Right cardiac atrium (tissue), 5 donors: ENCODE results near the gene CHAF1A. TPM values are rescaled to one million over a fixed set of nuclear protein-coding genes. Genes with fewer than 3 reads are reported as not detected.

Source experiments
- ATAC-seq, 2 donors: fragments of 200-7000 bp; cut with Tn5 transposase; one replicate each; pipeline versions ENCODE4 v1.8.0 to v1.9.1; 2020; ENCODE audit warnings: moderate library complexity in 2 of 2, mild to moderate bottlenecking in 1 of 2
- DNase-seq, 3 donors: peaks; one replicate each; pipeline ENCODE4 v3.0.0-alpha.2; 2020
- H3K27ac ChIP-seq: one replicate; pipeline ENCODE4 v1.5.1; 2013; ENCODE audit warnings: mild to moderate bottlenecking, low read length, control low read depth, moderate library complexity
- H3K27me3 ChIP-seq: one replicate; pipeline ENCODE4 v1.6.1; 2013; ENCODE audit not compliant: control insufficient read depth, insufficient read depth
- H3K4me1 ChIP-seq: one replicate; pipeline ENCODE4 v1.6.1; 2013; ENCODE audit warnings: low read length; ENCODE audit not compliant: control insufficient read depth, insufficient read depth
- H3K4me3 ChIP-seq: one replicate; pipeline ENCODE4 v1.5.1; 2013; ENCODE audit warnings: low read length, control low read depth
- H3K9me3 ChIP-seq: one replicate; pipeline ENCODE4 v1.6.1; 2013; ENCODE audit warnings: low read length; ENCODE audit not compliant: control insufficient read depth
- WGBS: extraction: QIAGEN DNeasy Blood & Tissue Kit; methylation state at CpG from one replicate; pipeline ENCODE4 v1.1.7; 2013; 5-methylcytosine and 5-hydroxymethylcytosine counted together
- intact Hi-C, 4 donors: fragments of 100-400 bp; cut with DNase I; formaldehyde crosslinking; loops; one replicate each; pipeline versions ENCODE4 v1.11.0 to v1.14.0; 2022 to 2023
- polyA plus RNA-seq: library from polyadenylated mRNA; stranded (reverse); fragments of 200-250 nt; gene quantifications from one replicate; pipeline ENCODE4 v1.2.3, GENCODE V29; 2013
- total RNA-seq, 4 donors: library from RNA; stranded (reverse); fragmentation: NEBNext Ultra II Directional; extraction: Animal tissue kit (Norgen Biotek cat#: 25700); gene quantifications; one replicate each; pipeline ENCODE4 v1.2.1, GENCODE V29; 2021
- donor health status: healthy with polysubstance abuse.
- donor health status: DM: no; HTN: yes; CAD: no.
- donor health status: DM: no; HTN: no; CAD: no.
- donor health status: DM: no; HTN: yes; CAD: no; lungs with severe emphysema.
- donor health status: DM: yes; HTN: yes; CAD: no.

CHAF1A gene
- total and polyA plus RNA-seq, 5 donors, result 4.3 to 7.7 (median 6.0) TPM

- DNase-seq (peak in 2 of 3 donors; percentile 53 to 55), ATAC-seq (no peak)
- 90% methylated on average over 24 of the region's 24 CpGs for WGBS
- Histone ChIP-seq H3K27ac (no peak overlapping the region), H3K4me1 (peaks cover 16% of the 10 kb centered on the region), H3K27me3 (no peaks in the 10 kb centered on the region), H3K4me3 (no peak overlapping the region), H3K9me3 (no peaks in the 10 kb centered on the region)
- intact Hi-C loops, result loop anchor here in 1 of 4 donors (10.0 kb wide), 1 partner anchor 48 kb away; the partner anchor contains the start of genes CHAF1A and SH3GL1
Measured at GRCh38 chr19:4452230-4452990, 50.0 kb downstream of the CHAF1A start.

GRCh38 chr19:4453232-4454179, 51.1 kb downstream of the CHAF1A start:
- 69% methylated on average over 34 of the region's 34 CpGs for WGBS
- H3K27ac ChIP-seq, result no peak overlapping the region
- H3K4me3 ChIP-seq, result no peak overlapping the region
- intact Hi-C loops, result loop anchor here in 1 of 4 donors (10.0 kb wide), 1 partner anchor 49 kb away; the partner anchor contains the start of genes CHAF1A and SH3GL1
- DNase-seq (peak in 2 of 3 donors; percentile 48 to 55), ATAC-seq (no peak)
- no peaks in the 10 kb centered on the region for H3K9me3 ChIP-seq
- peaks cover 16% of the 10 kb centered on the region for H3K4me1 ChIP-seq
- no peaks in the 10 kb centered on the region for H3K27me3 ChIP-seq

- Histone ChIP-seq H3K4me3 (no peak overlapping the region), H3K27me3 (no peaks in the 10 kb centered on the region), H3K27ac (peak overlapping the region; percentile 40), H3K4me1 (peaks cover 16% of the 10 kb centered on the region), H3K9me3 (no peaks in the 10 kb centered on the region)
- intact Hi-C loops, result loop anchor here in 1 of 4 donors (10.0 kb wide), 1 partner anchor 50 kb away; the partner anchor contains the start of genes CHAF1A and SH3GL1
- ATAC-seq (peak; percentile 3 to 8), DNase-seq (peak; percentile 36 to 65 (median 60))
- 54% methylated on average over 29 of the region's 29 CpGs for WGBS
Measured at GRCh38 chr19:4454747-4455718, 52.6 kb downstream of the CHAF1A start.

DNA sequence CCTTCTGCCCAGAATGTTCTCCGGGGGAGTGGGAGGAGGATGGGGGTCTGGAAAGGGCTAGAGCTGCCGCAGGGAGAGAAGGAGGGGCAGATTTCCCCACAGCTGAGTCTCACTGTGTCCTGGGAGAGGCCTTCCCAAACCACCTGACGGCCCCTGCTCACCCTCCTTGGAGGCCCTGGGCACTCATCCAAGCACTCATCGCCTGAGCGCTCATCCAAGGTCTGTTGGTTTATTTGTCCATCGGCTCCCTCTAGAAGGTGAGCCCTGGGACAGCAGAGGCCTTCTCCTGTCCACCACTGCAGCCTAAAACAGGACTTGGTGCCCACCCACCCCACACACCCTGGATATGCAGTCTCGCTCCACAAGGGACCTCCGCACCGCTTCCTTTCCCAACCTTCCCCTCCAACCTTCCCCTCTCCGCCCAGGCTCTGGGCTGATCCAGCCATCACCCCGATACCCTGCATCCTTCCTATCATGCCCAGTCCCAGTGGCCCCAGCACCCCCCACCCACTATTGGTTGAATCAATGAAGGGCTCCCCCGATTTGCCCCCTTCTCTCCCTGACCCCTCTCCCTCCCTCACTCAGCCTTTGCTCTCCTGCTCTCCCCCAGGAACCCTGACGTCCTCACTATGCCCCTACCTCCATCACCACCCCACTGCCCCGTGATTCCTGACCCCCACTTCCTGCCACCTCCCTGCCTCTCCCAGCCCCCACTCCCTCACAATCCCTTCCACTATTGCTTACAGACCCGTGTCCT, 53.5 kb downstream of the CHAF1A start:
- Histone ChIP-seq H3K4me3 (peak overlapping the region; percentile 95), H3K4me1 (peaks cover 16% of the 10 kb centered on the region), H3K27ac (peak overlapping the region; percentile 82), H3K27me3 (no peaks in the 10 kb centered on the region), H3K9me3 (no peaks in the 10 kb centered on the region)
- intact Hi-C loops, result loop anchor here in 1 of 4 donors (10.0 kb wide), 1 partner anchor 51 kb away; the partner anchor contains the start of genes CHAF1A and SH3GL1
- DNase-seq (peak; percentile 54 to 86 (median 85)), ATAC-seq (peak; percentile 5 to 48)
- 31% methylated on average over 15 of the region's 15 CpGs for WGBS

DNA sequence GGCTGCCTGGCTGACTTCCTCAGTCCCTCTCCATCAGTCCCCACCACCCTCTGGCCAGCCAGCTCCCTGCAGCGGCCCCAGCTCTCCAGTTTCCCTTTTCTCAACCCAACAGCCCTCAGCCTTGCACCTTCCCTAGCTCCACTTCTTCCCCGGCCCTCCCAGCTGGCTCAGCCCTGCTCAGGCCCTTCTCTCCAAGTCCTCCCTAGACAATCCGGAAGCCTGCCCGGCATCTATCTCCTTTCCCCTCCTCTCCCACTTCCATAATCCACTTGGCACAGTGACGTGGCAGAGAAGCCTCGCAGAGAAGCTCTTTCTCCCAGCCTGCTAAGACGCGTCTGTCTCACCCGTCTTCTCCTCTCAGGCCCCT, 54.0 kb downstream of the CHAF1A start:
- H3K4me1 ChIP-seq, result peaks cover 16% of the 10 kb centered on the region
- no peaks in the 10 kb centered on the region for H3K9me3 ChIP-seq
- peak overlapping the region; percentile 82 for H3K27ac ChIP-seq
- intact Hi-C loops, result loop anchor here in 1 of 4 donors (10.0 kb wide), 1 partner anchor 52 kb away; the partner anchor contains the start of genes CHAF1A and SH3GL1
- ATAC-seq (peak; percentile 5 to 27), DNase-seq (peak; percentile 52 to 74 (median 72))
- H3K4me3 ChIP-seq, result peak overlapping the region; percentile 95
- no peaks in the 10 kb centered on the region for H3K27me3 ChIP-seq
- WGBS, result 3% methylated on average over 9 of the region's 9 CpGs

- H3K27me3 ChIP-seq, result no peaks in the 10 kb centered on the region
- H3K27ac ChIP-seq, result peak overlapping the region; percentile 82
- peaks cover 16% of the 10 kb centered on the region for H3K4me1 ChIP-seq
- H3K4me3 ChIP-seq, result peak overlapping the region; percentile 95
- DNase-seq (peak; percentile 59 to 83 (median 75)), ATAC-seq (peak; percentile 19 to 59)
- WGBS, result 3% methylated on average over 45 of the region's 53 CpGs
- intact Hi-C loops, result loop anchor here in 1 of 4 donors (10.0 kb wide), 1 partner anchor 52 kb away; the partner anchor contains the start of genes CHAF1A and SH3GL1
- no peaks in the 10 kb centered on the region for H3K9me3 ChIP-seq
Measured at GRCh38 chr19:4456843-4457653, 54.6 kb downstream of the CHAF1A start.

DNA sequence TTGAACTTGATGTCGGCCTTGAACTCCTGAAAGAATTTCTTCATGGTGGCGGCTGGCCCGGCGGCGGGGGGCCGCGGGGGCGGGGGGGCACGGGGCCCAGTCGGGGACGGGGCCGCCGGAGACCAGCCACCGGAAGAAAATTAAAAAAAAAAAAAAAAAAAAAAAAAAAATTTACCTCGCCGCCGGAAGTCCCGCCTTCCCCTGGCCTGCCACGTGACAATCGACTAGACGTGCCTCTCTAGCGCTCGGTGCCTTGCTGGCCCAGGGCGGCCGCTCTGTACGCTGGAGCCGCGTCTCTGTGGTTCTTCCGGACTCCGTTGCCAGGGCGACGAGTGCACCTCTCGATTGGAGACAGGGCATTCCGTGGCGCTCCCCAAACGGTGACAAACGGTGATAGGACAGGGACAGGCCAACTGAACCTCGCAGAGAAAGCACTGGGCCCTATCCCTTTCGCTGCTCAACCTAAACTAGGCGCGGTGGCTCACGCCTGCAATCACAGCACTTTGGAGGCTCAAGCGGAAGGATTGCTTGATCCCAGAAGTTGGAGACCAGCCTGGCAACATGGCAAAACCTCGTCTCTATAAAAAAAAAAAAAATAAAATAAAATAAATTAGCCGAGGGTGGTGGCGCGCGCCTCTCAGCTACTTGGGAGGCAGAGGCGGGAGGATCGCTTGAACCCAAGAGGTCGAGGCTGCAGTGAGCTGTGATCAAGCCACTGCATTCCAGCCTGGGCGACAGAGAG, 55.4 kb downstream of the CHAF1A start, which contains the start of gene UBXN6:
UBXN6 (minus strand) TSS at position 141 of the 742 bp plus-strand sequence; CDS start at position 44, 97 bp downstream.
- DNase-seq (peak; percentile 99 to 100 (median 99)), ATAC-seq (peak; percentile 91 to 93)
- no peaks in the 10 kb centered on the region for H3K9me3 ChIP-seq
- WGBS, result 11% methylated on average over 52 of the region's 52 CpGs
- H3K4me3 ChIP-seq, result peak within 1 kb of the TSS; percentile 95
- peak within 1 kb of the TSS; percentile 82 for H3K27ac ChIP-seq
- H3K27me3 ChIP-seq, result no peaks in the 10 kb centered on the region
- peaks cover 16% of the 10 kb centered on the region for H3K4me1 ChIP-seq
- intact Hi-C loops, result loop anchor here in 1 of 4 donors (10.0 kb wide), 1 partner anchor 53 kb away; the partner anchor contains the start of genes CHAF1A and SH3GL1

DNA sequence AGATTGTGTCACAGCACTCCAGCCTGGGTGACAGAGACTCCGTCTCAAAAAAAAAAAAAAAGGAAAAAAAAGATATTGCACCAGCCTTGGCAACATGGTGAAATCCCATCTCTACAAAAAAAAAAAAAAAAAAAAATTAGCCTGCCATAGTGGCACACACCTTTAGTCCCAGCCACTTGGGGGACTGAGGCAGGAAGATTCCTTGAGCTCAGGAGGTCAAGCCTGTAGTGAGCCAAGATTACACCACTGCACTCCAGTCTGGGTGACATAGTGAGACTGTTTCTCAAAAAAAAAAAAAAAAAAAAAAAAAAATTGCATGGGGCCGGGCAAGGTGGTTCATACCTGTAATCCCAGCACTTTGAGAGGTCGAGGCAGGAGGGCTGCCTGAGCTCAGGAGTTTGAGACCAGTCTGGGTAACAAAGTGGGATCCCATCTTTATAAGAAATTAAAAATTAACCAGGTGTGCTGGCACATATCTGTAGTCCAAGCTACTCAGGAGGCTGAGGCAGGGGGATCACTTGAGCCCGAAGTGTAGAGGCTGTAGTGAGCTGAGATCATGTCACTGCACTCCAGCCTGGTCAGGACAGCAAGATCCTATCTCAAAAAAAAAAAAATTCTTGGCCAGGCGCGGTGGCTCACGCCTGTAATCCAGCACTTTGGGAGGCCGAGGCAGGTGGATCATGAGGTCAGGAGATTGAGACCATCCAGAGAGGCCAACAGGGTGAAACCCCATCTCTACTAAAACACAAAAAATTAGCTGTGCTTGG, 62.6 kb downstream of the CHAF1A start:
- no peaks in the 10 kb centered on the region for H3K27me3 ChIP-seq
- no peaks in the 10 kb centered on the region for H3K9me3 ChIP-seq
- no peaks in the 10 kb centered on the region for H3K4me1 ChIP-seq
- DNase-seq (no peak), ATAC-seq (no peak)
- H3K27ac ChIP-seq, result no peak overlapping the region
- no peak overlapping the region for H3K4me3 ChIP-seq
- intact Hi-C loops, result no loop called here
- WGBS, result 84% methylated on average over 8 of the region's 8 CpGs
